Stimulated activated CD8-positive, alpha-beta memory T cell treated with anti-CD3 and anti-CD28 coated beads, Interleukin-7, amount 100 ng/mL, for 1 hour (primary cell): ENCODE measurements around the gene GPR173.
A peak's percentile ranks its signal among the peaks of the same experiment; 100 is the strongest.

Experiments used
- DNase-seq, 2 donors: peaks; one replicate each; pipeline ENCODE4 v3.0.0-alpha.2; 2020; ENCODE audit warnings: low read depth in 2 of 2

Gene GPR173

GRCh38 chrX:53071604-53072417 is 23.2 kb downstream of the GPR173 start:
- no peak for DNase-seq

GRCh38 chrX:53072418-53073114 is 24.0 kb downstream of the GPR173 start:
- no peak for DNase-seq

GRCh38 chrX:53073115-53073586 is 24.6 kb downstream of the GPR173 start:
- DNase-seq = no peak

GRCh38 chrX:53075011-53075410 is 26.4 kb downstream of the GPR173 start:
- DNase-seq = no peak

- no peak for DNase-seq
These were observed 28.1 kb downstream of the GPR173 start for GRCh38 chrX:53076671-53077070.

GRCh38 chrX:53077207-53078197 is 28.9 kb downstream of the GPR173 start:
- DNase-seq = no peak

GRCh38 chrX:53078943-53079342 is 30.4 kb downstream of the GPR173 start:
- DNase-seq = no peak

- no peak for DNase-seq
These were observed 32.3 kb downstream of the GPR173 start for GRCh38 chrX:53080628-53081580.

- DNase-seq = peak; percentile 78 to 80
These were observed 33.6 kb downstream of the GPR173 start, which contains the start of gene TSPYL2 for GRCh38 chrX:53081925-53082772. Gene TSPYL2 (plus strand): TSS chrX:53082367. CDS start chrX:53082499, 132 bp downstream.

- DNase-seq = no peak
These were observed 34.4 kb downstream of the GPR173 start for GRCh38 chrX:53082773-53083616.

GRCh38 chrX:53084043-53084570 is 35.5 kb downstream of the GPR173 start:
- DNase-seq = no peak

GRCh38 chrX:53084863-53085262 is 36.3 kb downstream of the GPR173 start:
- no peak for DNase-seq

- DNase-seq = no peak
These were observed 37.2 kb downstream of the GPR173 start for GRCh38 chrX:53085661-53086229.

GRCh38 chrX:53086464-53086863 is 37.9 kb downstream of the GPR173 start:
- no peak for DNase-seq

- DNase-seq = no peak
These were observed 38.8 kb downstream of the GPR173 start for GRCh38 chrX:53087388-53087831.

- no peak for DNase-seq
These were observed 39.8 kb downstream of the GPR173 start for GRCh38 chrX:53088136-53088974.

GRCh38 chrX:53089224-53089842 is 40.7 kb downstream of the GPR173 start:
- no peak for DNase-seq
